Common myeloid progenitor, CD34-positive (primary cell): Measurements from ENCODE around the gene SHCBP1L. TPM values are rescaled to one million over a fixed set of nuclear protein-coding genes. Genes with fewer than 3 reads are reported as not detected.
A peak's percentile ranks its signal among the peaks of the same experiment; 100 is the strongest.

Experiments used
- CTCF ChIA-PET: fragments of 350-600 bp; sonication (Branson Sonifier 250); formaldehyde crosslinking; loops from one replicate; lab custom pipeline; 2021; ENCODE audit warnings: antibody characterized with exemption; lab: Charles Lee
- POLR2A ChIA-PET: fragments of 350-600 bp; sonication (Branson Sonifier 250); formaldehyde crosslinking; loops from one replicate; lab custom pipeline; 2021; ENCODE audit warnings: antibody characterized with exemption; lab: Charles Lee
- DNase-seq, 3 donors: peaks; one replicate each; pipeline versions ENCODE4 v3.0.0 to v3.0.0-alpha.2; 2013
- H3K27ac ChIP-seq, 2 experiments: 1 replicate in 1 of 2; 2 replicates in 1 of 2; pipeline ENCODE4 v1.7.0; 2013; ENCODE audit warnings: inconsistent platforms in 2 of 2, low read length in 2 of 2, mild to moderate bottlenecking in 2 of 2, low read depth in 1 of 2, moderate library complexity in 1 of 2; ENCODE audit not compliant: severe bottlenecking in 2 of 2, insufficient read depth in 1 of 2, poor library complexity in 1 of 2
- H3K27me3 ChIP-seq, 5 experiments: replicated peaks in 2 of 5; 1 replicate in 3 of 5; 2 replicates in 2 of 5; pipeline versions ENCODE4 v1.6.1 to v1.7.0; 2013; ENCODE audit warnings: low read length in 4 of 5, mild to moderate bottlenecking in 2 of 5, moderate library complexity in 2 of 5, inconsistent platforms in 1 of 5; ENCODE audit not compliant: insufficient read depth in 5 of 5, control insufficient read depth in 4 of 5
- H3K36me3 ChIP-seq, 4 experiments: 1 replicate in 2 of 4; 2 replicates in 2 of 4; pipeline versions ENCODE4 v1.6.1 to v1.7.0; 2013; ENCODE audit warnings: low read length in 3 of 4, control low read depth in 1 of 4, mild to moderate bottlenecking in 1 of 4; ENCODE audit not compliant: control insufficient read depth in 4 of 4, insufficient read depth in 4 of 4
- H3K4me1 ChIP-seq, 4 experiments: 1 replicate in 3 of 4; 2 replicates in 1 of 4; pipeline versions ENCODE4 v1.6.1 to v1.7.1; 2013; ENCODE audit warnings: low read length in 3 of 4, mild to moderate bottlenecking in 3 of 4, control low read depth in 1 of 4, inconsistent platforms in 1 of 4, moderate library complexity in 1 of 4; ENCODE audit not compliant: control insufficient read depth in 4 of 4, insufficient read depth in 4 of 4; ENCODE audit errors: control extremely low read depth in 1 of 4
- H3K4me3 ChIP-seq, 7 experiments: 1 replicate in 4 of 7; 2 replicates in 3 of 7; pipeline versions ENCODE4 v1.5.1 to v1.7.0; 2013; ENCODE audit warnings: mild to moderate bottlenecking in 7 of 7, low read length in 6 of 7, moderate library complexity in 6 of 7, inconsistent platforms in 2 of 7, low read depth in 2 of 7, control low read depth in 1 of 7; ENCODE audit not compliant: insufficient read depth in 4 of 7, control insufficient read depth in 1 of 7; ENCODE audit errors: extremely low read depth in 1 of 7
- H3K9me3 ChIP-seq, 5 experiments: 1 replicate in 4 of 5; 2 replicates in 1 of 5; pipeline versions ENCODE4 v1.6.1 to v1.7.1; 2013; ENCODE audit warnings: low read length in 4 of 5, mild to moderate bottlenecking in 2 of 5, inconsistent platforms in 1 of 5, low read depth in 1 of 5, moderate library complexity in 1 of 5; ENCODE audit not compliant: control insufficient read depth in 4 of 5, insufficient read depth in 2 of 5; ENCODE audit errors: control extremely low read depth in 1 of 5
- WGBS: methylation state at CpG from one replicate; pipeline ENCODE4 v1.1.5; 2013; ENCODE audit not compliant: insufficient coverage; 5-methylcytosine and 5-hydroxymethylcytosine counted together
- polyA plus RNA-seq: library from polyadenylated mRNA; unstranded; fragments of 120-200 nt; gene quantifications from one replicate; pipeline ENCODE4 v1.2.1, GENCODE V29; 2013

Gene SHCBP1L
- polyA plus RNA-seq: 0.01 TPM

DNA sequence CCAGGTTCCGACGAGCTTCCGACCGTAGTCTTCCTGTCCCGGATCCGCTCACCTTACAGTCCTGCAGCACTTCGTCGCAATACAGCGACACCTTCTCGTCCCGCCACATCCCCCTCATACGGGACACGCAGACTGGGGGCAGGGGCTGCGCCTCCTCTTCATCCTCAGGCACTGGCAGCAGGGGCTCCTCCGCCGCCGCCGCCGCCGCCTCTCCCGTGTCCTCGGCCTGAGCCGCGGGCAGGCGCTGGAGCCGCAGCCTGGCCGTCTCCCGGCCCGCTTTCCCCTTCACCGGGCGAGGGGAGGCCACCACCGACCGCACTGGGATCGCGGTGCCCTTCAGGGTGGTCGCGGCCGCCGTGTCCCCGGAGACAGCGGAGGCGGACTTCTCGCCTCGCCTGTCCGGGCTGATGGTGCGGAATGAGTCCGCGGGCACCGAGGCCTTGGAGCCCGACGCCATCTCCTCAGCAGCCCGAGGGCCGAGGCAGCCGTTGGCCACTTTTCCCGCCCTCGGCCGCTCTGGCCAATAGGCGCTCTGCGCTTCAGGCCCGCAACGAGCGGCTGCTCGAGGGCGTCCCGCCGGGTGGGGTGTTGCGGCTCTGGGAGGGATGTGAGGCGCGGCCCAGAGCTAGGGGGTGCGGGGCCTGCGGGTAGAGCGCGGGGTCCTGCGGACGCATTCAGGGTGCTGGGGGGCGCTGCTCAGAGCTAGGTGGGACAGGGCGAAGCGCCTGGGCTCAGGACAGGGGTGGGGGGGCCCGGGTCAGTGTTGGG, at the start of gene SHCBP1L:
TSS of gene SHCBP1L (minus strand) at position 490 of the 768 bp plus-strand sequence. CDS start at position 457, 33 bp downstream.
- H3K9me3 ChIP-seq: no peaks in the 10 kb centered on the region
- POLR2A ChIA-PET: no interaction called here
- CTCF ChIA-PET: no interaction called here
- H3K4me3 ChIP-seq: peak within 1 kb of the TSS in 4 of 7 experiments; percentile 19 to 43 (median 38)
- WGBS: 33% methylated on average over 71 of the region's 79 CpGs
- peaks cover 0 to 9% (median 5%) of the 10 kb centered on the region in 4 experiments for H3K4me1 ChIP-seq
- H3K27me3 ChIP-seq: peaks cover 0 to 32% (median 9%) of the 10 kb centered on the region in 5 experiments
- no peaks in the 10 kb centered on the region for H3K36me3 ChIP-seq
- H3K27ac ChIP-seq: no peak within 1 kb of the TSS
- peak in 1 of 3 donors; percentile 18 for DNase-seq

DNA sequence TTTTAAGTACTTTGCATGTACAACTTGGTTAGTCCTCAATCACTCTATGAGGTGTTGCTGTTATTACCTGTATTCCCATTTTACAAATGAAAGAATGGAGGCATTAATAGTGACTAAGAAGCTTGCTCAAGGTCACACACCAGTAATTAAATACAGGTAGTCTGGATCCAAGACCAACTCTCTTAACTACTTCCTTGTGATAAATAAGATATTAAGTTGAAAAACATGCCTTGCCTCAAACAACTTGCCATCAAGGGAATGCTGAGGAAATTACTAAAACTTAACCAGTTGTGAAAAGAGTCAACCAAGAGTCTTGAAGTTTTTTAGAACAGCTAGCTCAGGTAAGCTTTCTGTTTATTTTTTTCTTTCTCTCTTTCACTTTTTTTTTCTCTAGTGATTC, 49.3 kb upstream of the SHCBP1L start:
- H3K27me3 ChIP-seq: peaks cover 0 to 3% (median 2%) of the 10 kb centered on the region in 5 experiments
- no peaks in the 10 kb centered on the region for H3K36me3 ChIP-seq
- CTCF ChIA-PET: no interaction called here
- H3K9me3 ChIP-seq: no peaks in the 10 kb centered on the region
- DNase-seq: no peak
- no peaks in the 10 kb centered on the region for H3K4me1 ChIP-seq
- no peak overlapping the region for H3K4me3 ChIP-seq
- no peak overlapping the region for H3K27ac ChIP-seq
- POLR2A ChIA-PET: no interaction called here

DNA sequence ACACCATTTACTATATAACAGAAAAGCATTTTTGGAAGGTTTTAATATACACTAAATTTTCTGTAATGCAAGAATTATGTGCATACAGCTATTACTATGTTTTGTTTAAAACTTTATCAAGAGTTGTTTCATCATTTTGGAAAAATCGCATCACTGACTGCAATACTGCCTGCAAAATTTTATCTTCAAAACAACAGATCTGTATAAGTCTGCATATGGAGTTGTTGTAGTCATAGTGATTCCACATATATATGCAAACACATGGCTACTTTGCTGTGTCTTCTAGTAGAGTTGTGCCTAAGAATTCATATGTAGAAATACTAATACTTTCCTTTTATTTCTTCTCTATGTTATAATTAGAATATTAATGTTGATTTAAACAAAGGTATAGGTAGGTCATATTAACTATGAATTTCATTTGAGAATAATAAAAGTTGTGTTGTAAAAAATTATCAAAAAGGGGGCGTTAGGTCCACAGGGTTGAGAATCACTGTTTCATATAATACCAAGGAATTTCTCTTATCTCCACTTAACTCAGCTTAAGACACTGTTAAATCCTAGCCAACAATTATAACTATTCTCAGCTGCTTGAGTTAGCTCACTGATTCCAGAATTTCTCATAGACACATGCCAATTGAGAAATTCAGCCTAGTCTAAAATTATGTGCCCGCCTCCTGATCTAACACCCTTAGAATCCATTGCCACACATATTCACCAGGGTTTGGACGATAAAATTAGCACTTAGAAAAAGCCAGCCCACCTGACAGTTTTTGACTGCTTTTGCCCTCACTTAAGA, 47.4 kb upstream of the SHCBP1L start:
- WGBS: 100% methylated on average over 1 of the region's 4 CpGs

DNA sequence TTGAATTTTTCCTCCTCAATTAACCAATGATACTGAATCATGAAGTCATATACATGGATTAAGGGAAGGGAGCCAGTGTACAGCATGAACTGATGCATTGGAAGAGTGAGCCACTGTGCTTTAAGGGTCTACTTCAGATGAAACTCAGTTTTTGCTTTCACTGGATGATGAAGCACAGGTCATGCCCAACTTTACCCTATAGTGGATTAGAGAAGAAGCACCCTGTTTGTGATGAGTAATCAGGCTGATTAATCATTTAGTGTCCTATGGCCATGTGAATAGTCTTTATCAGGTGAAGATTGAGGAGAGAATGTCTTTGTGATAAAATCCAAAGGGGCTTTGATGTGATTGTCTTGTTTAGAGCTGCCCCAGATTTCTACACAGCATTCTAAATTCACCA, 45.5 kb upstream of the SHCBP1L start:
- Histone ChIP-seq H3K4me1 (peaks cover 0 to 6% (median 0%) of the 10 kb centered on the region in 4 experiments), H3K27me3 (peaks cover 0 to 3% (median 0%) of the 10 kb centered on the region in 5 experiments), H3K9me3 (no peaks in the 10 kb centered on the region), H3K36me3 (no peaks in the 10 kb centered on the region), H3K27ac (no peak overlapping the region), H3K4me3 (no peak overlapping the region)
- POLR2A ChIA-PET: no interaction called here
- CTCF ChIA-PET: no interaction called here
- no peak for DNase-seq

More for the DNA sequence above, 47.4 kb upstream of the SHCBP1L start:
- Histone ChIP-seq H3K27ac (no peak overlapping the region), H3K9me3 (no peaks in the 10 kb centered on the region), H3K36me3 (no peaks in the 10 kb centered on the region), H3K27me3 (peaks cover 0 to 3% (median 2%) of the 10 kb centered on the region in 5 experiments), H3K4me1 (peaks cover 0 to 6% (median 0%) of the 10 kb centered on the region in 4 experiments), H3K4me3 (no peak overlapping the region)
- ChIA-PET POLR2A (no interaction called here), CTCF (no interaction called here)
- DNase-seq: no peak

DNA sequence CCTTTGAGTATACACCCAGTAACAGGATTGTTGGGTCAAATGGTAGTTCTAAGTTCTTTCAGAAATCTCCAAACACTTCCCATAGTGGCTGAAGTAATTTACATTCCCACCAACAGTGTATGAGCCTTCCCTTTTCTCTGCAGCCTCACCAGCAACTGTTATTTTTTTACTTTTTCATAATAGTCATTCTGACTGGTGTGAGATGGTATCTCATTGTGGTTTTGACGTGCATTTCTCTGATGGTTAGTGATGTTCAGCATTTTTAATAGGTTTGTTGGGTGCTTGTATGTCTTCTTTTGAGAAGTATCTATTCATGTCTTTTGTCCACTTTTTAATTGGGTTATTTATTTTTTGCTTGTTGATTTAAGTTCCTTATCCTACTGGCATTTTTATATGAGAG, 43.9 kb upstream of the SHCBP1L start:
- POLR2A ChIA-PET: no interaction called here
- DNase-seq: no peak
- H3K4me1 ChIP-seq: peaks cover 0 to 6% (median 0%) of the 10 kb centered on the region in 4 experiments
- no CpG with 5 or more reads among the region's 1 CpG for WGBS
- CTCF ChIA-PET: no interaction called here
- H3K9me3 ChIP-seq: no peaks in the 10 kb centered on the region
- H3K36me3 ChIP-seq: no peaks in the 10 kb centered on the region
- H3K27me3 ChIP-seq: peaks cover 0 to 3% (median 0%) of the 10 kb centered on the region in 5 experiments
- no peak overlapping the region for H3K27ac ChIP-seq
- H3K4me3 ChIP-seq: no peak overlapping the region

DNA sequence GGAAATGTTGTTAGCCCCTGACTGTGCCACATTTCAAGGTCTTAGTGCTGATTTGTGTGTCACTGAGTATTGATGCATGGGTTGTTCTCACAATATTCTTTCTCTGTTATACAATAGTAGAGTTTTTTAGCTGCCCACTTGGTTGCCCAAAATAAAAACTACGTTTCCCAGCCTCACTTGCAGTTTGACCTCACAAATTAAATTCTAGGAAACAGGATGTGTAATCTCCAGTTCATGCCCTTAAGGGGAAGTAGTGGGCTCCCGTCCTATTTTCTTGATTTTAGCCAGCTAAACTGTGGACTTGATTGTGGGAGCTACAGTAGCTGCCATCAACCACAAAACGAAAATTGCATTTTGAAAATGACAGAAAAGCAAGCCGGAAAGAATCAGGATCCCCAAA, 42.9 kb upstream of the SHCBP1L start:
- Histone ChIP-seq H3K9me3 (no peaks in the 10 kb centered on the region), H3K27ac (no peak overlapping the region), H3K4me1 (peaks cover 0 to 6% (median 0%) of the 10 kb centered on the region in 4 experiments), H3K36me3 (no peaks in the 10 kb centered on the region), H3K27me3 (peaks cover 0 to 3% (median 0%) of the 10 kb centered on the region in 5 experiments), H3K4me3 (no peak overlapping the region)
- ChIA-PET CTCF (interaction anchor here (0.6 kb wide), 1 partner anchor 582 kb away, joined by 3 read pairs; no protein-coding TSS in a partner anchor), POLR2A (no interaction called here)
- DNase-seq: peak in 1 of 3 donors; percentile 6
- WGBS: 13% methylated on average over 1 of the region's 4 CpGs

DNA sequence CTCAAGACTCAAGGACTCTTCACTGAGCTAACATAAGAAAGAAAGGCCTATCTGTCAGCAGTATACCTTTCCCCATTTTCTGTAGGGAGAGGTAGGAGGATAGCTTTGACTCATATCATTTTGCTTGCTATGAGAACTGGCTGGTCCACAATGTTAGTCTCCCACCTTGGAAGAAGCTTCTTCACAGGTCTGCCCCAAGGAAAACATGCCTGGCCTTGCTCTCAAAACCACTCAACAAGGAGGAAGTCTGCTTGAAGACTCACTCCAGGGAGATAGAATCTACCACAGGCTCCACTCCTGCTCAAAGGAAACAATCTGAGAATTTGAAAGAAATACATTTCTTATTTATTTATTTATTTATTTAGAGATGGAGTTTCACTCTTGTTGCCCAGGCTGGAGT, 40.8 kb upstream of the SHCBP1L start:
- no peak overlapping the region for H3K4me3 ChIP-seq
- peak in 1 of 3 donors; percentile 15 for DNase-seq
- no peaks in the 10 kb centered on the region for H3K9me3 ChIP-seq
- ChIA-PET POLR2A (no interaction called here), CTCF (no interaction called here)
- H3K36me3 ChIP-seq: no peaks in the 10 kb centered on the region
- H3K4me1 ChIP-seq: peaks cover 0 to 6% (median 0%) of the 10 kb centered on the region in 4 experiments
- no peaks in the 10 kb centered on the region for H3K27me3 ChIP-seq
- no peak overlapping the region for H3K27ac ChIP-seq
